ENCODE results near the gene HOXC10.

HOXC10 gene

DNA sequence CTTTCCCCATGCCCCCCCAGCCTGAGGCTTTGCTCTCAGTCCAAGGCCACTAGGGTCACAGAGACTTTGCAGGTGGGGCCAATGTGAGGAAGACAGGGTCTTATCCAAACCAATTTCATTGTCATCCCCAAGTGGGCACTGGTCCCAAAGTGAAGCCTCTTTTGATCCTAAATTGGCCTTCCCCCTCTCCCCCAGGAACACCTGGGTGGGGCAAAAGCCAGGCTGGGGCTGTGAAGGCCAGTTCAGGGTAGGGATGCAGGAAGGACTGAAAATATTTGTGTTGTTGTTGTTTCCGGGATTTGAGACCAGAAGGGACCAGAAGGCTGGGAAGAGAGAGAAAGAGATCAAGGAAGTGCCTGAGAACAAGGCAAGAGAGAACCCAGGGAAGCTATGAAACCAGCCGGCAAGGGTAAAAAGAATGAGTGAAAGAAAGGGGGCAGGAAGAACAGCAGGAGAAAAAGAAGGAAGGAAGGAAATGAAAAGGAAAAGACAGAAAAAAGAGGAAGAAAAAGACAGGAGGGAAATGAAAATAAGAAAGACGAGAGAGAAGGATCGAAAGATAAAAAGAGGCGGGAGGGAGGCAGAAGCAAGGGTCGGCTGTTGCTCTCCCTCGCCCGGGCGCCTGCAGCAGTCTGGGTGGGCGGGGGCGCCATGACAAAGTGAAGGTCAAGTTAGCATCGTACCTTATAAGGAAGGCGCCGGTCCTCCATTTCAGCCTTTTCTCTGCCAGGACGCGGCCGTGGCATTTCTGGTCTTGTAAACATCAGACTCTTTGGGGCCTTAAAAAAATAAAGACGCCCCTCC, 19.5 kb upstream of the HOXC10 start:
- DNase-seq: no peak

DNA sequence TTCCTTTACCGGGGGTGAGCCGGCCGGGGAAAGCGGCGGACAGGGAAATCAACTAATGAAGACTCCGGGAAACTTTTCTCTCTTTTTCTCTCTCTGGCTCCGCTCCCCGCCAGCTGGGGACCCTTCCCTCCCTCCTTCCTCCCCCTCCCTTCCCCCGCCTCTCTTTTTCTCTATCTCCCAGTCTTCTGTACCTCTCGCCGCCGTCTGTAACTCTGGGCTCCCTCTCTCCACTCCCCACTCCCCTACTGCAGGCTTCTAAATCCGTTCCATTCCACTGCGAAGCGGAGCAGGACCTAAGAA, 18.9 kb upstream of the HOXC10 start:
- no peak for DNase-seq

DNA sequence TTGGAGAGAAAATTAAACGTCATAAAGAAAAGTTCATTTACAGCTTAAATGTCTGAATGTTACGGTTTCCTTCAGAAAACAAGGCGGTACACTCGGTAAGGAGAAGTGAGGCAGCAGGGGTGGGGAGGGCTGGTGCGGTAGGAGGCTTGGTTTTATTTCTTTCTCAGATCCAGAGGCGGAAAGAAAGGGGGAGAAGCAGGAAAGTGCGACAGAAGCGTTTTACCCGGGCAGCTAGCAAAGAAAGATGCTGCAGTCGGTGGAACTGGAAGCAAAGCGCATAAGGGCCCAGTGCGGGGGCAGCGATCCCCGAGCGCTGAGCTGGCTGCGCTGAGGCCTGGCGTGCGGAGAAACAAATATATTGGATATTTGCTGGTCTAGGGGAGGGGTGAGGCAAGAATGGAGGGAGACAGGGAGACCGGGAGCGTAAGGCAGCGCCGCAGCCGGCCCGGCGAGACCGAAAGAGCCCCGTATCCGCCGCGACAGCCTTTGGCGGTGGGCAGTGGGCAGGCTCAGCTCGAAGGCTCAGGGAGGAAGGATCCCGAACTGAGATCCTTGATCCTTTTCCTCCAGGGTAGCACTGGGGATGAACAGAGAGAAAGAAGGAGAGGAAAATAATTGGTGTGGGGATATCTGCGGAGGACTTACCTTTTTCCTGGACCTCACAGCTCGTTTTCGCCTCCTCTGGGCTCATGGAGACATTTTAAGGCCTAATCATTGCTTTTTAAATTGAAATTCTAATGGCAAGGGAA, 18.4 kb upstream of the HOXC10 start:
- DNase-seq: no peak

DNA sequence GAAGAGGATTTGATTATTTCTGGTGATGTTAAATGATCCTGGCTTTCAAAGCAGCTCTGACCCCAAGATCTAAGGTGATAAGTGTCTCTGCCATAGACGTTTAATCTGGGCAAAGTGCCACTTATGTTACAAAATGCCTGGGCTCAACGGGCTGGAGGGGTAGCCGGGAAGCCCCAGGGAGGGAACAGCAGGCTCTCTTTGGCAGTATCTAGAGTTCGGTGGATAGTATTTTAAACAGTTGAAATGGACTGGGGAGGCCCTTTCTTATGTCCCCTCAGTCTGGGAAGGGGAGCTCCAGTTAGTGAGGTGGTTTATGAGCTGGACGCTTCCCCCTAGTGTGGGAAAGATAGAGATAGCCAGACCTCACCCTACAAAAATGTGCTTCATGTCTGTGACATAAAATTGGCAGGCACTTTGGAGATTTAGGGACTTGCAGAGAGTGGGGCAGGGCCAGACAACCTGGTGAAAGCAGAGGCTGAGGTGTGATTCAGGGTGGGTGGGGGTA, 17.5 kb upstream of the HOXC10 start:
- no peak for DNase-seq

DNA sequence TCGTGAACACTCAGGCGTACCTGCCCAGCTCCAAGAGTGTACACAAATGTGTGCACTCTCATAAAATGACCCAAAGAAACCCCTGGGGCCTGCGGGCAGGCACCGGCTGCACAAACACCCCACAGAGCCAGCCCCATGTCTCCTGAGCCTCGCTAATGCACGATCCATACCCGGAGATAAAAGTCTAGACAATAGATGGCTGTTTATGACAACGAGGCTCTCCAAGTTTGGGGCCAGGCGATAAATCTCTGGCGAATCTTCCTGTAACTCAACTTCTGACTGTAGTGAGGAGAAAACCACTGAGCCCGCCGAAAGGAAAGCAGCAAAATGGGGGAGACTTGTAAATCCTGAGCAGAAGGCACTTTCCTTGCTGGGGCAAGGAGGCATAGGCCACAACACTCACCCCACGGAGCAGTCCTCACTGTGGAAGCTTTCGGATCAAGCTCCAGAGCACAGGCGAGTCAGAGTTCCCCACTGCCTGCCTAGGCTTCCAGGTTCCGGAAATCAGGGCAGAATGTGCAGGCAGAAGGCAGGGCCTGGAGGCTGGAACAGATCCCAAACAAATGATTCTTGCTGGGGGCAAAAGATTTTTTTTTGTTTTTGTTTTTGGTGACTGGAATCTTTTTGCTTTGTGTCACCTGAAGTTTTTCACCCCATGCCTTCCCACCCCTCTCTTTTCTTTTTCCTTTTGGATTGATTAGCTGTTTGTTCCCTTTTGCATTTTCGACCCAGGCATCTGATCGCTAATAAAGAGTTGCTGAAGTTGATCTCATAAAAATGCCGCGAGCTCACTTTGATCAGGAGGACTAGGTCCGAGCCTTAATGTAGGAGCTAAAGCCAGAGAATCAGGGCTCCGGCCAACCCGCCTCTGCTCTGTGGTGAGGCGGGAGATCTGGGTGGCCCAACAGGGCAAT, 16.5 kb upstream of the HOXC10 start:
- DNase-seq: no peak

DNA sequence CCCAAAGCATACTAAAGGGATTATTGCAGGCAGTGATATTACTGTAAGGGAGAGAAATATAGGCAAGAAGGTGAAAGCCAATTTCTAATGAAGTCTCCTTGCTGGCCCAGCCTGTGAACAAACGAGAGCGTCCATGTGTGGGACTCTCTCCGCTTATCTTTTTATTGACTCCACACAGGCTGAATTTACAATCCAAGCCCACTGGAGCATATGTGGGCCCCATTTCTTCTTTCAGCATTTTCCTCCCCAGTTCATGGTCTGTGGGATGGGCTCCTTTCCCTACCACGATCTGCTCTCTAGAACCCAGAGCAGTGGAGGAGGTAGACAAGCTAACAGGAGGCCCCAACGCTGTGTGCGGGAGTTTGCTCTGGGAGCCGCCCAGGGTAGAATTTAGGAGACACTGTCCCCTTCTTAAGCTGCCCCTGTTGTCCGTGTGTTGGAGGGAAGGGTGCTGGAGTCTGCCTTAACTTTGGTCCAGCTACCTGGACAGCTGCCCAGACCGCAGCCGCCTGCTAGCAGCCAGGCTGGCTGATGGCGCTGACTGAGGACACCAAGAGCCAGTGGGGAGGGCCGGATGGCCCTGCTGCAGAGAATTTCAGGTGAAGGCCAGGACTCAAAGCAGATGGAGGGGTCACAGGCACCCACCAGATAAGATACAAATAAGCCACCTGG, 15.2 kb upstream of the HOXC10 start:
- no peak for DNase-seq

DNA sequence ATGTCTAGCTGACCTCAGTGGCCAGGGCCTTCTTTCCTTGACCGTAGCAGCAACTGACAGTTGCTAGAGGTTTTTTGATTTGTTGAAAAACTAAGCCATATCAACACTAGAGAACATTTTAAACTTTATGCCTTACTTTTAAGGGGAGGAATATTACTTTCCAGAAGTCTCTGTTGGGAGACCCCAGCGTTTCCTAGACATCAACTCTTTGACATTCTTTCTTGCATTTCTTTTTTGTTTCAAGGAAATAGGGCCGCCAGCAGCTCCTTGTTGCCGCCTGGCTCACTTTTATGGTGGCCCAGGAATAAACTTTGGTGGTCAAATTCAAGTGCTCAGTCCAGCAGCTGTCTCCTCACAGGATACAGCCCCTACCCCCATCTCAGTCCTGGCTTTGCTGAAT, 14.5 kb upstream of the HOXC10 start:
- no peak for DNase-seq

DNA sequence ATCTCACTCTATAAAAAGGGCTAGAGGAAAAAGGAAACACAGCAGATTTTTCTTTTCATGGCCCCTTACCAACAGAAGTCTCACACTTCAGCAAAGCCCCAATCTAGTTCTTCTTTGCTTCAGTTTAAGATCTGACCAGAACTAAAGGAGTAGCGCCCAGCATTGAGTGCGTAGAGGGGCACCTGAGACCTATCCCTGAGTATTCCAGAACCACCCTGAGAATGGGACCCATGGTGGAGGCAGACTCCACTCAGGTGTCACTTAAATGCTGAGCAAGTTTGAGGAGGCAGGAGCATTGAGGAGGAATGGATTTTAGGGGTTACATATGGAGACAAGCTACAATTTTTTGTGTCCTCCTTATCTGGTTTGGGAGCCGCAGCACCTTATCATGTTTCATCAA, 13.8 kb upstream of the HOXC10 start:
- DNase-seq: no peak

DNA sequence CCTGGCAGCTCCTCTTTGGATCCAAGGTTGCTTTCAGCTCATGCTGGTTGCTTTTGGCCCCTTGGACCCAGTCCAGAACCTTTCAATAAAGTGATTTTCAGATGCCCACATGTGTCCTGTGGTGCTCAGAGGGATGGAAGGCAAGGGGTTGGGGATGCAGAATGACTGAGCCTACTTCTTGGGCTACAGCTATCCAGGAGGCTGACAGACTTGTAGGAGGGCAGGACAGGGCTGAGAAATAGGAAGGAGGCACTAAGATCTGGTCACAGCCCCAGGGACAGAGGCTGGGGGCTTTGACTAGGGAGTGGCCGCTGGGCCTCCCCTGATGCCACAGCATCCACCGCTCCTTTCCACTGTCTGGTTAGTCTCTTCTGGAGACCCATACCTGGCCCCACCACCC, 13.3 kb upstream of the HOXC10 start:
- no peak for DNase-seq

DNA sequence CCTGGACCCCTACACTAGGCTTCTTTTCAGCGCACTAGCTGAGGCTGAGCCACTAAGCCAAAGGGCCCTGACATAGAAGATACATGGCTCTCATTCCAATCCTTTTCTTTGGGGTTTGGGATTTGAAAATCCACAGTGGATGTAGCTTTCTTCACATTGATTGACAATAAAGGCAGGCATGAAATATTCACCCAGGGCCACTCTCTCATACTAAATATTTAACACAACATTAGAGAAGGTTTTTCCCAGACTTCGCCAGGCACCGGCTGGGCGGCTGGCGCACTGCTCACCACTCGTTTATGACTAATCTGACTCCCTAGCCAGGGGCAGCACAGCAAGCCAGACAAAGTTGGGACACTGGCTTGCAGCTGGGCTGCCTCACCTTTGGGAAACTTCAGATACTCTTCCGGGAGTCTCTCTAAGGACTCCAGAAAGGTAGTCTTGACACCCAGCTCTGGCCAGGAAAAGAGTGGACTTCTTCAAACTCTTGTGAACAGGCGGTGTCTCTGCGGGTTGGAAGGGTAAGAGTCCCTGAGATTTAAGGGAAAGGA, 12.7 kb upstream of the HOXC10 start:
- no peak for DNase-seq

DNA sequence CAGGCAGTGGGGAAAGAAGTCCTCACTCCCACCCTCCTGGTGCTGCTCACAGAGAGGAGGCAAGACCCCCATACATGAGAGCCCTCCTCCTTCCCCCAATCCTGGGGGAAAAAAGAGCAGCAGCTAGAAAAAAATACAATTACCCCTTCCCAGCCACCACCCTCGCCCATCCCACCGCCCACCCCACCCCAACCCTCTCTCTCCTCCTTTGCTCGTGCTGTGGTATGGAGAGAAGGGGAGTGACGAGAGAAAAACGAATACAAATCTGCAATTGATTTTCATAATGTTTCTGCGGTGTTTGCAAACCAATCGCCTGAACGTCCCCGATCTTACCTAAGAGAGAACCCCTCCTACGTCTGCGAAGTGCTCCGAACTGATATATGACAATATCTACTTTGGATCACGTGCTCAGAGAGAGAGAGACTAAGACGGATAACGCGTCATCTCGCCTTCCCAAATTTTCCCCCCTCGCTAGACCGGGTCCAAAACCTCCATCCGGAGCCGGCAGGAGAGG, 12.2 kb upstream of the HOXC10 start, which contains the start of gene HOXC11:
Gene HOXC11 (plus strand): TSS at position 405 of the 514 bp plus-strand sequence. CDS start 116 bp downstream, outside the sequence.
- DNase-seq: no peak

DNA sequence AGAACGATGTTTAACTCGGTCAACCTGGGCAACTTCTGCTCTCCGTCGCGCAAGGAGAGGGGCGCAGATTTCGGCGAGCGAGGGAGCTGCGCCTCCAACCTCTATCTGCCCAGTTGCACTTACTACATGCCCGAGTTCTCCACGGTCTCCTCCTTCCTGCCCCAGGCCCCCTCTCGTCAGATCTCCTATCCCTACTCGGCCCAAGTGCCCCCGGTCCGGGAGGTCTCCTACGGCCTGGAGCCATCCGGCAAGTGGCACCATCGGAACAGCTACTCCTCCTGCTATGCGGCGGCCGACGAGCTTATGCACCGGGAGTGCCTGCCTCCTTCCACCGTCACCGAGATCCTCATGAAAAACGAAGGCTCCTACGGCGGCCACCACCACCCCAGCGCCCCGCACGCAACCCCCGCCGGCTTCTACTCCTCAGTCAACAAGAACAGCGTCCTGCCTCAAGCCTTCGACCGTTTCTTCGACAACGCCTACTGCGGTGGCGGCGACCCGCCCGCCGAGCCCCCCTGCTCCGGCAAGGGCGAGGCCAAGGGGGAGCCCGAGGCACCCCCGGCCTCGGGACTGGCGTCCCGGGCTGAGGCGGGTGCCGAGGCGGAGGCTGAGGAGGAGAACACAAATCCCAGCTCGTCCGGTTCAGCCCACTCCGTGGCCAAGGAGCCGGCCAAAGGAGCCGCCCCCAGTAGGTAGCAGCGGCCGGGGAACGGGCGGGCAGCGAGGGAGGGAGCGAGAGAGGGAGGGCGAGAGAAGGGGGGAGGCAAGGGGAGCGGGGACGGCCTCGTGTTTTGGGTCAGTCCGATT, 11.5 kb upstream of the HOXC10 start:
- DNase-seq: no peak

DNA sequence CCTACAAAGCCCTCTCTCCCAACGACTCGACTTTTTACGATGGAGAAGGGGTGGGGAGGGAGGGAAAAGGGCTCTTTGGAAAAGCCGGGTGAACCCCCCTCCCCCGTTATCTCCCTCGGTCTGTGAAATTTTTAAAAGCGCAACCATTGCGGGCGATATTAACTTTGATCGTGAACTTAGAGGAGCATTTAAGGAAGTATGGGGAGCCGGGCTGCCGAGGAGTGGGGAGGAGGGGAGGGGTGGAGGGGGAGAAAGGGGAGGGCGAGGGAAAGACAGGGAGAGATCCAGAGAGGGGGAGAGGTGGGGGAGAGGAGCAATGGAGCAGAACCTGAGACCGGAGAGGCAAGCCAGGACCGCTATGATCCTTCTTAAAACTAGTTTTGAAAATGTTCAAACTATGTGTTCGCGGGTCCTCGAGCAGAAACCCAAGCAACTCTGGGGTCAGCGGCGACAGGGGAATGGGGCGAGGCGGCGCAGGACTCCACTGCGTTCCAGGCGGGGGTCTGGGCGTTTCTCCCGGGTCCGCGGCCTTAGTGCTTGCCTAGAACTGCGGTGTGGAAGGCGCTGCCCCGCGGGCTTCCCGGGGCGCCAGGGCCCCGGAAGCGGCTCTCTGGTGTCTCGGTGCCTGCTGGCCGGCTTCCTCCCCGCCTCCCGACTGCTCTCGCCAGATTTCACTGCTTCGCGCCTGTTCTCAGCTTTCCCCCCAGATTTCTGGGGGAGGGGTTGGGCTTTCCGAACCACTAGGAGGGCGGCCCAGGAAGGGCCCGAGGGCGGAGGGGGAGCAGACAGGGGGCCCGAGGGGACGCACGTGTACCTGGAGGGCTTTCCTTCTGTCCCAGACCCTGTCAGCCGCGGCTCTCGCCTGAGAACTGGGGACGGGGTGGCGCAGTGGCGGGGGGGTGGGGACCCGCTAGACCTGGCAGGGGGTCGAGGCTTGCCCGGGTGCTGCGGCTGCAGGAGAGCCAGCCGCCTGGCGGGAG, 10.6 kb upstream of the HOXC10 start, which contains the start of gene HOTAIR:
Gene HOTAIR (minus strand): TSS at position 871 of the 980 bp plus-strand sequence.
- peak; percentile 49 for DNase-seq

DNA sequence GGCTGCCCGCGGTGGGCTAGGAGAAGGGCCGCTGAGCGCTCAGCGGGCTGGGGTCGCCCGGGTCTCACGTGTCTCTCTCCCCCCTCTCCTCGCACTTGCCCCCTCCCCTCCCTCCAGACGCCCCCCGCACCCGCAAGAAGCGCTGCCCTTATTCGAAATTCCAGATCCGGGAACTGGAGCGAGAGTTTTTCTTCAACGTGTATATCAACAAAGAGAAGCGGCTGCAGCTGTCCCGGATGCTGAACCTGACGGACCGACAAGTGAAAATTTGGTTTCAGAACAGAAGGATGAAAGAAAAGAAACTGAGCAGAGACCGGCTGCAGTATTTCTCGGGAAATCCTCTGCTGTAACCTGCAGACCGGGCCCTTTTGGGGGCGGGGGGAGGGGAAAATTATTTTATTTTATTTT, 9.9 kb upstream of the HOXC10 start:
- DNase-seq: no peak

DNA sequence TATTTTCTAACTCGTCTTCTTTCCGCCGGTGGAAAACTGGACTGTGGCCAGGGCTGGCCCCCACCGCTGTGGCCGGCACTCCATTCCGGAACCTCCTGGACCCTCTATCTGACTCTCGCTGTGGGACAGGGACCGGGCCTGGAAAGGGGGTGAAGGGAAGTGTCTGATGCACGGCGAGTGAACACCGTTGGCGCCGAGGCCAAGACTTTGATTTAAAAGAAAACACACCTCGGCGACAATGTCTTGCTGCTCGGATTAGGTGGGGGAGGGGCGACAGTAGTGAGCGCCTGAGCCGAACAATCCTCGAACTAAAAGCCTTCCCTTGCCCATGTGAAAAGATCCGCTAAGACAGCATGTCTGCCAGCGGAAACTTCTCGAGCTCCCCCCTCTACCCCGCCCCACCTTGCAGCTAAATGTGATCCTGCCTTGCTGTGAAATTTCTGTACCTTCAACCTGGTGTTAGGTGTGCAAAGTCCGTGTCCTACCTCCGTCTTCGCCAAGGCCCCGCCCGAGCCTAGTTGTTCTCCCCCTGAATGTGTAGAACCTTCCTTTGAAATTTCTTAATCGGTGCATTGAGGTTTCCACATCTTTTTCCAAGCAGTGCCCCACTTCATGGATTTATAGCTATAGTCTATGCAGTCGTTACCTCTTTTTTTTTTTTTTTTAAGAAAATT, 9.3 kb upstream of the HOXC10 start:
- DNase-seq: no peak

DNA sequence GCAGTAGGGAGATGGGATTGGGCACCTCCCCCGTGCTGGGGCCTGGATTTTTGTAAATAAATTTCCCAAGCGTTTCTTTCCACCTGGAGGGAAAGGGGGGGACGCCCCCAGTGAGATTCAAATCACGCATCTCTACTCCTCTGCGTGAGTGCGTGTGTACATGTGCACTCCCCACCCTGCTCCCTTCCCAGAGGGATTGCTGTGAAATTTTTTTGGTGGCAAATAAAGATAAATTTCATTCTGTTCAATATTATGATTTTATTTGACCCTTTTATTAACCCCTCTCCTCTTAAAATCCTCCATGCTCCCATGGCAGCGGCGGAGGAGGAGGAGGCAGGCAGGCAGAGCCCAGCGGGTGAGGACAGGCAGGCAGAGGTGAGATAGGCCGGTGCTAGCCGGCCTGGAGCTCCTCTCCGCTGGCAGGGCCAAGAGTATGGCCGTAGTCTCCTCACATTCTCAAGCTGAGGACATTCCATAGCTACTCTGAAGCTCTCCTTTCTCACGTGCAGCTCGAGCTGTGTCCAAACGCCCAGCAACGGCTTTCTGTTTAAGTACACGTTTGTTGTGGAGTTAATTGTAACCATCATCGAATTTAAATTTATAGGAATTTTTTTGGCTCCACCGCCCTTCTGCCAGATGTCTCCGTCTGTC, 8.6 kb upstream of the HOXC10 start:
- DNase-seq: no peak

DNA sequence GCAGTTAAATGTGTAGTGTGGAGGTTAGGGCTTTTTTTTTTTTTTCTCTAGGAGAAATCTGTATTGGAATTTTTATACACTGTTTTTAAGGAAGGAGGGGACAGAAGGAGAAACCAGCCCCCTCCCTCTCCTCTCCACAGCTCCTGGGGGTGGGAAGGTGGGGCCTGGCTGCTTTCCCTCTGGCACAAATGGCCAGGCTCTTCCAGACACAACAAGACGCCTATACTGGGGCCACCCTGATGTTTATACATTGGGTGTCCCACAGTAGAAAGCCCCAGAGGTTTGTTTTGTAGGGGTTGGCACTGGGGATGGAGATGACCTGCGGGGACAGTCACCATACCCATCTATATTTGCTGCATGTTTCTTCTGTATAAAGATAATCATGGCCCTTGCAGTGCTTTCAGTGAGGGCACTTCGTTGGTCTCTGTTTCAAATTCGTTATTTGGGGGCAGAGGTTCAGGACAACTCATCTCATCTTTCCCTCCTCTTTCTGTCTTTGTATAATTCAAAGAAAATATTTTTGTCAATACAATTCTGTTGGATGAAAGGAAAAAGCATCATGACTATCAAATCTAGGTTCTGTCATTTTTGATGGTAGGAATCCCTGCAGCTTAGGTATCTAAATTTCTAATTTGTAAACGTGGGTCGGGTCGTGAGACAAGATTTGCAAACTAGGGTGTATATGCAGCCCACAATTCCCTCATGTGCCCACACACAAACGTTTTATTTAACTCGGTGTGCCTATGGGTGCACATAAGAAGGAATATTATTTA, 7.9 kb upstream of the HOXC10 start:
- DNase-seq: no peak

All from stimulated activated CD4-positive, alpha-beta T cell treated with anti-CD3 and anti-CD28 coated beads, Interleukin-15, amount 100 ng/mL, for 24 hours (primary cell).